Activated CD8-positive, alpha-beta T cell treated with anti-CD3 and anti-CD28 coated beads for 36 hours (primary cell): Measurements from ENCODE around the gene PTS. TPM values are rescaled to one million over a fixed set of nuclear protein-coding genes. Genes with fewer than 3 reads are reported as not detected.

ENCODE experiments used
- ATAC-seq: fragments of 200-7000 bp; cut with Tn5 transposase; one replicate; pipeline ENCODE4 v1.10.0; 2021; ENCODE audit warnings: mild to moderate bottlenecking, moderate library complexity
- CTCF ChIA-PET: fragments of 350-600 bp; sonication (Branson Sonifier 250); formaldehyde crosslinking; loops from one replicate; lab custom pipeline; 2021; ENCODE audit warnings: antibody characterized with exemption; lab: Charles Lee
- POLR2A ChIA-PET: fragments of 350-600 bp; sonication (Branson Sonifier 250); formaldehyde crosslinking; loops from one replicate; lab custom pipeline; 2021; ENCODE audit warnings: antibody characterized with exemption; lab: Charles Lee
- DNase-seq: peaks from one replicate; pipeline ENCODE4 v3.0.0-alpha.2; 2020
- H3K27ac Mint-ChIP-seq: one replicate; pipeline ENCODE4 v1.8.0; 2021; ENCODE audit warnings: mild to moderate bottlenecking, mixed read lengths
- H3K27me3 Mint-ChIP-seq: one replicate; pipeline ENCODE4 v1.8.0; 2021; ENCODE audit warnings: mixed read lengths
- H3K36me3 Mint-ChIP-seq: one replicate; pipeline ENCODE4 v1.8.0; 2021; ENCODE audit warnings: low read depth, mixed read lengths
- H3K4me1 Mint-ChIP-seq: one replicate; pipeline ENCODE4 v1.8.0; 2021; ENCODE audit warnings: low read depth, mixed read lengths
- H3K4me3 Mint-ChIP-seq: one replicate; pipeline ENCODE4 v1.8.0; 2021; ENCODE audit warnings: mild to moderate bottlenecking, moderate library complexity, mixed read lengths
- H3K9me3 Mint-ChIP-seq: one replicate; pipeline ENCODE4 v1.8.0; 2021; ENCODE audit warnings: mixed read lengths
- CTCF ChIP-seq: fragments of 200-600 bp; IDR thresholded peaks from one replicate; pipeline ENCODE4 v1.8.0; 2022; ENCODE audit warnings: antibody characterized with exemption, mild to moderate bottlenecking
- intact Hi-C: fragments of 100-400 bp; cut with micrococcal nuclease; formaldehyde crosslinking; loops from one replicate; pipeline ENCODE4 v1.10.0; 2022
- total RNA-seq, 2 experiments: library from RNA; stranded (reverse); gene quantifications; one replicate each; pipeline ENCODE4 v1.2.3, GENCODE V29; 2021

The PTS gene
- total RNA-seq, 2 experiments from 2014 or later: 22.6 to 24.9 TPM

DNA sequence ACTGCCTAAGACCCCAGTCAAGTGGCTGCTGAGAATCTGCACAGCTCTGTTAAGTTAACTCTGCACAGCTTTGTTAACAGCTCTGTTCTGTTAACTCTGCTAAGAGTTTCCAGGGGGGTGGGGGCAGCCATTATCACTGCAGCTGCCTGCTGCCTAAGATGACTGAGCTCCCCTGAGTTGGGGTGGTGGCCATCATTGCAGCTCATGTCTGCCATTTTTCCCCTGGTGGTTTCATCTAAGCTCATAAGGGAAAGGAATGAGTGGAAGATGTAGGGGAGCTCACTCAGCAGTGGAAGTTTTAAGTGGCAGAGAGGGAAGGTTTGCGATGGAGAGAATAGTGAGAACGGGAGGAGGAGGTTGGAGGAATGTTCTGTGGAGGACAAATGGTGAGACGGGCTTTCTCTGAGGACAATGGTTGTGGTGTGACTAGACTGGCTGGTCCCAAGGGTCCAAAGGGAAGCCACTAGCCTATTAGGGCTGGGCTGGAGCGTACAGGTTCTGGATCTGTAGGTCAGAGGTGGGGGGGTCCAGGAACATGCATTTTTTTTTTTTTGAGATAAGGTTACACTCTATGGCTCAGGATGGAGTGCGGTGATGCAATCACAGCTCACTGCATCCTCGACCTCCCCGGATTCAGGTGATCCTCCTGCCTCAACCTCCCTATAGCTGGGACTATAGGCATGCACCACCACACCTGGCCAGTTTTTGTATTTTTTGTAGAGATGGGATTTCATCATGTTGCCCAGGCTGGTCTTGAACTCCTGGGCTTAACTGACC lies 48.0 kb downstream of the PTS start:
- no peaks in the 10 kb centered on the region for H3K27me3 Mint-ChIP-seq
- CTCF ChIA-PET: interaction anchor here (0.7 to 1.8 kb wide), 3 partner anchors 10 to 55 kb away, joined by 3 to 7 read pairs (median 3); partner anchors contain the start of gene PLET1
- H3K36me3 Mint-ChIP-seq: no peaks in the 10 kb centered on the region
- no peak for ATAC-seq
- no peaks in the 10 kb centered on the region for H3K9me3 Mint-ChIP-seq
- TF ChIP-seq CTCF: no peak
- no peak for DNase-seq
- POLR2A ChIA-PET: interaction anchor here (0.7 to 1.0 kb wide), 2 partner anchors 46 to 183 kb away, joined by 3 to 4 read pairs; no protein-coding TSS in a partner anchor
- H3K4me1 Mint-ChIP-seq: no peaks in the 10 kb centered on the region
- no peak overlapping the region for H3K27ac Mint-ChIP-seq
- no peak overlapping the region for H3K4me3 Mint-ChIP-seq
- intact Hi-C loops: no loop called here

- CTCF ChIA-PET: interaction anchor here (9.4 kb wide), 1 partner anchor 56 kb away, joined by 208 read pairs; no protein-coding TSS in a partner anchor
- intact Hi-C loops: no loop called here
- H3K4me1 Mint-ChIP-seq: peaks cover 7% of the 10 kb centered on the region
- H3K27ac Mint-ChIP-seq: no peak overlapping the region
- H3K36me3 Mint-ChIP-seq: no peaks in the 10 kb centered on the region
- no peak for TF ChIP-seq CTCF
- no peaks in the 10 kb centered on the region for H3K27me3 Mint-ChIP-seq
- H3K9me3 Mint-ChIP-seq: no peaks in the 10 kb centered on the region
- no peak for ATAC-seq
- POLR2A ChIA-PET: no interaction called here
- H3K4me3 Mint-ChIP-seq: no peak overlapping the region
- DNase-seq: no peak
Observed at GRCh38 chr11:112277029-112277428, 50.8 kb downstream of the PTS start.

- no peaks in the 10 kb centered on the region for H3K27me3 Mint-ChIP-seq
- ATAC-seq (no peak), DNase-seq (no peak)
- H3K9me3 Mint-ChIP-seq: no peaks in the 10 kb centered on the region
- TF ChIP-seq CTCF: no peak
- no peak overlapping the region for H3K4me3 Mint-ChIP-seq
- no peaks in the 10 kb centered on the region for H3K36me3 Mint-ChIP-seq
- no peak overlapping the region for H3K27ac Mint-ChIP-seq
- ChIA-PET CTCF (interaction anchor here (9.4 kb wide), 1 partner anchor 57 kb away, joined by 208 read pairs; no protein-coding TSS in a partner anchor), POLR2A (no interaction called here)
- intact Hi-C loops: no loop called here
- H3K4me1 Mint-ChIP-seq: peaks cover 7% of the 10 kb centered on the region
Observed at GRCh38 chr11:112277941-112278340, 51.7 kb downstream of the PTS start.

DNA sequence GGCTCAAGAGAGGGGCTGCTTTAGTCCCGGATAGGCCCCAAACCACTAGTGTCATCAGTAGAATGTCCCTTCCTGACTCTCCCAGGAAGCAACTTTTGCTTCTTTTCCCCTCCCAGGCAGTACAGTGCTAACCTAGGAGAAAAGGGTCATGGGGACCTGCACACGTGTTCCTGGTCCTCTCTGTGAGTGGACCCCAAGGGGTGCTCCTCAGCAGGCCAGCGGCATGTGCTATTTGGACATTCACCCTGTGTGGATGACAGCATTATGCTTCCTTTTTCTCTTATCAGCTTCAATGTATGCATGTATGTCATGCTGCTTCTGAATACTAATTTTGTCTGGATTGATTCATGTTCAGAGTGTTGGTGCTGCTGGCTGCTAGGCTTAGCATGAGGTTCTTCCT lies 52.6 kb downstream of the PTS start:
- Mint-ChIP-seq H3K4me3 (no peak overlapping the region), H3K4me1 (peaks cover 7% of the 10 kb centered on the region), H3K27me3 (no peaks in the 10 kb centered on the region), H3K27ac (no peak overlapping the region), H3K9me3 (no peaks in the 10 kb centered on the region), H3K36me3 (no peaks in the 10 kb centered on the region)
- intact Hi-C loops: no loop called here
- CTCF ChIA-PET: interaction anchor here (0.7 to 9.4 kb wide), 6 partner anchors 10 to 63 kb away, joined by 3 to 208 read pairs (median 14); partner anchors contain the start of gene PTS
- no peak for TF ChIP-seq CTCF
- DNase-seq (no peak), ATAC-seq (no peak)
- POLR2A ChIA-PET: no interaction called here

DNA sequence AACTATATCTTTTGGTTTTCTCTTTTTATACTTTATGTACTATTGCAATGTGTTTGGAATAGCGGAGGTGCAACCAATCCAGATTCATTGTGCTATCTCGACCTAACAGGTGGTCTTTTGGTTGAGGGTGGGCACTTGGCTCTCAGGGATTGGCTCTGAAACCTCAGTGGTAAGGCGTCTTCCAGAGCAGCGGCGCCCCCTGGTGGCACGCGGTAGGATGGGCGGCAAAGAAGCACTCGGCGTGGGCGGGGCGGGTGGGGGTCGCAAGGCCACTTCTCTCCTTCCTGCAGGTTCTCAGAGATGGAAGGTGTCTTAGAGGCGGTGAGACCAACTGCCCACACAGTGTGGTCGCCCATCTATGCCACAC lies 53.7 kb downstream of the PTS start:
- DNase-seq: peak; percentile 87
- ATAC-seq: peak; percentile 67
- peak; percentile 82 for TF ChIP-seq CTCF
- ChIA-PET POLR2A (interaction anchor here (0.8 kb wide), 1 partner anchor 48 kb away, joined by 4 read pairs; no protein-coding TSS in a partner anchor), CTCF (interaction anchor here (0.6 to 9.4 kb wide), 42 partner anchors 9 to 1010 kb away, joined by 3 to 208 read pairs (median 4); partner anchors contain the start of genes IL18, PLET1 and PTS)
- Mint-ChIP-seq H3K4me1 (peaks cover 7% of the 10 kb centered on the region), H3K36me3 (no peaks in the 10 kb centered on the region), H3K27me3 (no peaks in the 10 kb centered on the region), H3K9me3 (no peaks in the 10 kb centered on the region), H3K27ac (no peak overlapping the region), H3K4me3 (peak overlapping the region; percentile 82)
- intact Hi-C loops: loop anchor here (1.0 to 10.0 kb wide), 2 partner anchors 61 to 165 kb away; no protein-coding TSS in a partner anchor
